NCI-H345 treated with DMSO at 0.1 percent for 48 hours (cell line): ENCODE measurements around the gene CACFD1.

Experiments used
- DNase-seq: peaks from one replicate; lab custom pipeline; 2025; ENCODE audit not compliant: unreplicated experiment; lab: John Stamatoyannopoulos, UW

CACFD1 gene

GRCh38 chr9:133478851-133479711 is 19.3 kb downstream of the CACFD1 start, which contains the start of gene SLC2A6:
TSS of gene SLC2A6 (minus strand) at chr9:133479099. CDS start at chr9:133479059, 40 bp downstream.
- peak; percentile 80 for DNase-seq

DNA sequence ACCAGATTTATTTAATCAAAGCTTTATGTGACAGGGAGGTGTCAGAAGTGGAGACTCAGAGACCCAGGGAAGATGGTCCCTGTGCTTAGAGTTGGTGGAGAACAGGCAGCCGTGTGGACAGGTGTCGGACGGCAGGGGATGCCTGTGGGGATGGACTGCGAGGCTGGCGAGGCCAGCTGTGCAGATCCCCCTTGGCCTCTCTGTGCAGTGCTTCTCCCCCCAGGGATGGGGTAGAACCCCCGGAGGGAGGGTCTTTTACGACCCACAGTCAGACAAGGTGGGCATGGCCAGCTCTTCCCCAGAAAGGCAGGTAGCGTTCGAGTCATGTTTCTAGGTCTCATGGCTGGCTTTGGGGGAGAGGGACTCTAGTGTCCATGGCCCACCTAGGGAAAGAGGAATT is 23.8 kb downstream of the CACFD1 start:
- DNase-seq = no peak

DNA sequence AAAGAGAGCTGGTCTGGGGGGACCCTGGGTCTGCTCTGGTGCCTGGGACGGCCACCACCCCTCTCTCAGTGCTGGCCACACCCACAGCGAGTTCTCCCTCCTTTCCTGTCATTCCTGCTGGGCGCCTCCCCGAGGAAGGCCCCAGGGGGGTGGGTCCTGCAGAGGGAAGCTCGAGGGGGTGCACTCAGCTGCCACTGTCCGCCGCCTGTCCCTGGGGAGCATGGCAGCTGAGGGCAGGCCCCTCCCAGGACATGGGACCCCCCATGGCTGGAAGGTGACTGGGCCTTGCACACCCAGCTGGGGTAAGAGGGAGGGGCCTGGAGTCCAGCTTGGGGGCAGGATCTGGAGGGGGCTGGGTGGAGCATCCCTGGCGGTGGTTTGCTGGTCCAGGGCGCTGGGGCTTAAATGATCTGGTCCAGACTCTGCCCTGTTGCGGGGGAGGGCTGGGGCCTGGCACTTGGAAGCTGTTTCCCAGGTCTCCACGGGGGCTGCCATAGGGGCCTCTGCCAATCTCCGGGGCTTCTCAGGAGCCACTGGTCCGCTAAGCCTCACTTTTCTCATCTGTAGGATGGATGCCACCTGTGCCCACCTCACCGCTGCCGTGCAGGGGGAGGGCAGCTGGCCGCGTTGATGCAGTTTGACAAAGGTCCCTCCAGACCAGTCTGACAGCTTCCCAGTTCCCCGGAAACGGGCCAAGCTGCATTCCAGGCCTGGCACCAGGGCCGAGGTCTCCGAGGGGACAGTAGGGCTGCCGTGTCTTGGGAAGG is 25.1 kb downstream of the CACFD1 start:
- no peak for DNase-seq

DNA sequence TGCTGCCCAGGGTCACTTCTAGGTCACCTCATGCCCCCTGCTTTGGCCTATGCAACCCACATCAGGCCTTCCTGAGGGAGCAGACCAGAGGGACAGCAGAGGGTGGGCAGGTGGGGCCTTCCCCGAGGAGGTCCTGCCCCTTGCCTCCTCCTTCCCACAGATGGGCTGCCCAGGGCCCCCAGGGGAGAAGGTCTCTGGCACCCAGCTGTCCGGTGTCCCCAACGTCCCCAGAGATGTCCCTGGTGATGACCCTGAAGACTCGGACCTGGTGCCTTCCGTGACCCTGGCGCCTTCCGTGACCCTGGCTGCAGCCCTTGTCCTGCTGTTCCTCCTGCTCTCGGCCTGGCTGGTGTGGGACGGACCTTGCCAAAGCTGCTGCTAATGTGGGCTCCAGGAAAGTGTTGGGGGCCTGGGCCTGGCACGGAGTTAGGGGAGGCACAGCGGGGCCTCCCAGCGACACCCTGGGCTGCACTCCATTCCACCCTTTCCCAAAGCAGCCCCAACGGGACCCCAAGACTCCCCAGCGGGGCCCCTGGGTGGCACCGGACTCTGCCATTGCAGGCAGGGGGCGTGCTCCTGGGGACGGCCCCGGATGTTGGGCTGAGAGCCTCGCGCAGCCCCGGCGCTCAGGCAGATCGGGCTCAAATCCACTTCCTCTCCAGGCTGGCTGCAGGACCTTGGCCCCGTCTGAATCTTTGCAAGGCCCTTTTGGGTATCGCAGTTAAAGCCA is 25.9 kb downstream of the CACFD1 start:
- DNase-seq = no peak

DNA sequence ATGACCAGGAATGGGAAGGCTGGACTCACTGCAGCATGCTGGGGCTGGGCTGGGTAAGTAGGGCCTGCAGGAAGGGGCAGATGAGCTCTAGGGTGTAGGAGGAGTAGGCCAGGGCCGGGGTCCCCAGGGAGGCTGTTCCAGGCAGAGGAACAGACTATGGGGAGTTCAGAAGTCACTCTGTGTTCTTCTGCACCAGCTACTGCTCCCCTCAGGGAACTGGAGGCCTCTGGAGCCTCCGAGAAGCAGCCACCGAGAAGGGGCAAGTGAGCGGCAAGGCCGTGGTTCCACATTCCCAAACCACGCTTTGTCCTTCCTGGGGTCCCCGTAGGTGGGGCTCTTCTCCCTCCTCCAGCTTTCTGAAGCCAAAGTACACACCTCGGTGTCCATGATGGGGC is 27.6 kb downstream of the CACFD1 start:
- DNase-seq = no peak

- DNase-seq = no peak
Measured at GRCh38 chr9:133488686-133489252, 29.0 kb downstream of the CACFD1 start.

- DNase-seq = no peak
Measured at GRCh38 chr9:133489253-133490190, 29.7 kb downstream of the CACFD1 start.

DNA sequence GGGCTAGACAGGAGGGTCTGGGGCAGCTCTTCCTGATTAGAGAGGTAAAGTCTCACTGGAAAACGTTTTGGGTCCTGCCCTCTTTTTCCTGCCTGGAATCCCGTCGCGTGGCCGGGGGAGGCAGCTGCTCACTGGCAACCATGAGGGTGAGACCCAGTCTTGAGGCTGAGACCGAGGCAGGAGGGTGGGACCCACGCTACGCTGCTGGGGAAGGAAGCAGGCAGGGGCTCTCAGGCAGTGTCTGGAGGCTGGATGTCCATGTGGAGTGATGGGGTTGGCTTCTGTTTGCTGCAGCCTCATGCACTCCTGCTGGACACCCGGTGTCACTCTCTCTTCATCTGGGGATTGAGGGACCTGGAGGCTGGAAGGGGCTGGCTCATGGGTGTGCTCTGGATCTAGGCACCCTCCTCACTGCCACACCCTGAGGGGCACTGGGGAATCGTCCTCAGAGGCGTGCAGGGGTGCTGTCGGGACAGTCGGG is 30.5 kb downstream of the CACFD1 start:
- DNase-seq = no peak

DNA sequence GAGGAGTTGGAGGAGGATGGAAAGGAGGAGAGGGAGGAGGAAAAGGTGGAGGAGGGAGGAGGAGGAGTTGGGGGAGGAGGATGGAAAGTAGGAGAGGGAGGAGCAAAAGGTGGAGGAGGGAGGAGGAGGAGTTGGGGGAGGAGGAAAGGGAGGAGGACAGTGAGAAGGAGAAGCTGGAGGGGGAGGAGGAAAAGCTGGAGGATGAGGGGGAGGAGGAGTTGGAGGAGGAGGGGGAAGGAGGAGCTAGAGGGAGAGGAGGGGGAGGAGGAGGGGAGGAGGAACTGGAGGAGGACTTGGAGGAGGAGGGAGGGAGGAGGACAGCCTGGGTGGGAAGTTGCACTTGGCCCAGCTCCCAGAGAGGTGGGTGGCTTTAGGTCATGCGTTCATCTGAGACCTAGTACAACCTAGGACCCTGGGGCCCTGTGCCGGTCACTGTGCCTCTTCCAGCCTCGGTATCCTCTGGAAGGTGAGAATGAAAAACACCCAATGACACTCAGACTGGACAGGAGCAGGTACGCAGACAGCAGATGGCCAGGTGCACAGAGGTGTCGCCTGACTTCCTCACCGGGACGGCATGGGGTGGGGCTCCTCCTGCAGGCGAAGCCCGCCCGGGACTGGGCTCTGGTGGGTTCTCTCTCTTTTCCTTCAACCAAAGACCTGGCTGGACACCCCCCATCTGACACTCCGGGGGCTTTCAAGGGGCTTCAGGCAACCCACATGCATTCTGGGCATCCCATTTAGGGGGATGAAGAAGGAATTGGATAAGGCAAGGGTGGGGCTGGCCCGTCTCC is 31.3 kb downstream of the CACFD1 start:
- DNase-seq = no peak

- DNase-seq = no peak
Measured at GRCh38 chr9:133491656-133491925, 31.8 kb downstream of the CACFD1 start.

DNA sequence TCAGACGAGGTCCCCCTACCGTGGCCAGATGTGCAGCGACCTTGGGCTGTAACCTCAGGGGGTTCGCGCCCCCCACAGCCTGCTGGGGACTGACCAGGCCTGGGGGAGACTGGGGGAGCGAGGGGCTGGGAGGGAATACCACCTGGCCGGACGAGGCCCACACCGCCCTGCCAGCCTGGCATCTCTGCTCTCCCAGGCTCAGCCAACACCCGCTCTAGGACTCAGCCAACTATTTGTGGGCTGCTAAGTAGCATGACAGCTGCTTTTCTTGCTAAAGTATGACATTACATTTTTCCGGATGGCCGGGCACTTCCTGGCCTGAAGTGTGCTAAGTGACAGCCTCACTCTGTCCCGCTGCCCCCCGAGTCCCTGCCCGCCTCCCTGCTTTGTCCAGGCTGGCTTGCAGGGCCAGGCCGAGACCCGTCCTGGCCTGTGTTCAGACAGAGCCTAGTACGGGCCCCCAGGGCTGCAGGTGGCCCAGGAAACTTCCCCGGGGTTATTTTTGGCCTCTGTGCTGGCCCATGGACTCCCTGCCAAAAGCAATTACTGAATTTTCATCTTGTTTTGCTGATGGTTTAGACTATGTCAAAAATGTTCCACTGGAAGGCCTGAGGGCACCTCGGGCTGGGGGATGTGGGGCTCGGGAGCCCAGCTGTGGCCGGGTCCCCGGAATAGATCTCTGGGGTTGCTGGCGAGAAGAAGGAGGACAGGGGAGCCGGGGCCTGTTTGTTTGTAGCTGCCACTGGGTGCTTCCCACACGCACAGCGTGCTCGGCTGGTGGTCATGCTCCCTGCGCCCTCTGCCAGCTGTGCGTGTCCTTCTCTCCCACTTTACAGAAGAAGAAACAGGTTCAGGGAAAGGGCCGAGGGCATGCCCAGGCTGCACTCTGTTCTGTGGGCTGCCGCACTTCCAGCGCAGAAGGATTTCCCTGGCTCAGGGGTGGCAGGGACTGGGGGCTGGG is 32.6 kb downstream of the CACFD1 start:
- no peak for DNase-seq

DNA sequence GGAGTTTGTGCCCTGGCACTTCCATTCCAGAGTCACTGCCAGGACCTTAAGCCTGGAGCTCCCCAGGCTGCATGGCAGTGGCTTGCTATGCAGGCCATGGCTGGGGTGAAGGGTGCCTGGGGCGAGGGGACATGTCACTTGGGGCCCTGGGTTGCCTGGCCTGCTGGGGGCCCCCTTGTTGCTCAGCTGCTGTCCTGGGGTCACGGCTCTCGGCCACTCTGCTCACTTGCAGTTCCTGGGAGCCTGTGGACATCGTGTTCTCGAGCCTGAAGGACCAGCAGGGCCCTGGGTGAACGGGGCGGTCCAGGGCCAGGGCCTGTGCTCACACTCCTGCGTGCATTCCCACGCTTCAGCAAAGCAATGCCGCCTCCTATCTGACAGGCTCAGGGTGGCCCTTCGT is 33.6 kb downstream of the CACFD1 start:
- DNase-seq = no peak

DNA sequence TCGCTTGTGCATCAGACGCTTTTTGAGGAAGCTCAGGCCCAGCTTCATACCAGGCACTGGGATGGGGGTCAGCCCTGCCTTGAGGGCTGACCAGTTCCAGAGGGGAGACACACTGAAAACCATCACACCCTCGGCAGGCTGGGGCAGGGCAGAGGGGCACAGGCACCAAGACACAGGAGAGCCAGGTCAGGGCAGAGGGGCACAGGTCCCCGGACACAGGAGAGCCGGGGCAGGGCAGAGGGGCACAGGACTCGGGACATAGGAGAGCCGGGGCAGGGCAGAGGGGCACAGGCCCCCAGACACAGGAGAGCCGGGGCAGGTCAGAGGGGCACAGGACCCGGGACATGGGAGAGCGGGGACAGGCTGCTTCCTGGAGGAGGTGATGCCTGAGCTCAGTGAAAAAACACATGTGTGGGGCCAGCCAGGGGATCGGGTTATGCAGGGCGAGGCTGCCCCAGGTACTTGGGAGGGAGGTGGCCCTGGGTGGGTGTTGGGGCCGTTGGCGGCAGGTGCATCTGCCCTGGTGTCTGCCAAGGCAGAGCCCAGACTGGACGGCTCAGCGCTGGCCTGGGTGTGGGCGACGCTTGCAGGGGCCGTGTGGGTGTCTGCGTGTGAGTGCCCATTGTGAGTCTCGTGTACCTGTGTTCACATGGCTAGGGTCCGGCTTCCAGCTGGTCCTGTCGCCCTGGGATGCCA is 34.2 kb downstream of the CACFD1 start:
- DNase-seq = no peak

GRCh38 chr9:133494636-133495326 is 35.0 kb downstream of the CACFD1 start:
- no peak for DNase-seq

DNA sequence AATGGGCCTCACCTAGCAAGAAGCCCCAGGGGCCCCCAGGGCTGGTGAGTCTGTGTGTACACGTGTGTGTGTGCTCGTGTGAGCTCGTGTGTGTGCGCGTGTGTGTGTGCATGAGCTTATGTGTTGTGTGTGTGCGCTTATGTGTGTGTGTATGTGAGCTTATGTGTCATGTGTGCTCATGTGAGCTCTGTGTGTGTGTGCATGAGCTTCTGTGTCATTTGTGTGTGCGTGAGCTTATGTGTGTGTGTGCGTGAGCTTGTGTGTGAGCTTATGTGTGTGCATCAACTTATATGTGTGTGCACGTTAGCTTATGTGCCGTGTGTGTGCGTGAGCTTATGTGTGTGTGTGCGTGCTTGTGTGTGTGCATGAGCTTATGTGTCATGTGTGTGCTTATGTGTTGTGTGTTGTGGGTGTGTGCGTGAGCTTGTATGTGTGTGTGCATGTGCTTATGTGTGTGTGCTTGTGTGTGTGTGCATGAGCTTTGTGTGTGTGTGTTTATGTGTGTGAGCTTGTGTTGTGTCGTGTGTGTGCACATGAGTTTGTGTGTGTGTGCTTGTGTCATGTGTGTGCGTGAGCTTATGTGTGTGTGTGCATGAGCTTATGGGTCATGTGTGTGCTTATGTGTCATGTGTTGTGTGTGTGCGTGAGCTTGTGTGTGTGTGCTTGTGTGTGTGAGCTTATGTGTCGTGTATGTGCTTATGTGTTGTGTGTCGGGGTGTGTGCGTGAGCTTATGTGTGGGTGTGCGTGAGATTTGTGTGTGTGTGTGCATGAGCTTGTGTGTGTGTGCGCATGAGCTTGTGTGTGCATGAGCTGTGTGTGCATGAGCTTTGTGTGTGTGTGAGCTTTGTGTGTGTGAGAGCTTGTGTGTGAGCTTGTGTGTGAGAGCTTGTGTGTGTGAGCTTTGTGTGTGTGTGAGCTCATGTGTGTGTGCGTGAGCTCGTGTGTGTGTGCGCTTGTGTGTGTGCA is 35.8 kb downstream of the CACFD1 start:
- DNase-seq = no peak
